ENCODE measurements around the gene THOP1. TPM values are rescaled to one million over a fixed set of nuclear protein-coding genes. Genes with fewer than 3 reads are reported as not detected.

Gene THOP1
- total and polyA plus RNA-seq, 10 of the 15 experiments (the other 5 are each of a cell fraction or from before 2014, with no cell fraction given) = 1.9 to 270 (median 169) TPM

DNA sequence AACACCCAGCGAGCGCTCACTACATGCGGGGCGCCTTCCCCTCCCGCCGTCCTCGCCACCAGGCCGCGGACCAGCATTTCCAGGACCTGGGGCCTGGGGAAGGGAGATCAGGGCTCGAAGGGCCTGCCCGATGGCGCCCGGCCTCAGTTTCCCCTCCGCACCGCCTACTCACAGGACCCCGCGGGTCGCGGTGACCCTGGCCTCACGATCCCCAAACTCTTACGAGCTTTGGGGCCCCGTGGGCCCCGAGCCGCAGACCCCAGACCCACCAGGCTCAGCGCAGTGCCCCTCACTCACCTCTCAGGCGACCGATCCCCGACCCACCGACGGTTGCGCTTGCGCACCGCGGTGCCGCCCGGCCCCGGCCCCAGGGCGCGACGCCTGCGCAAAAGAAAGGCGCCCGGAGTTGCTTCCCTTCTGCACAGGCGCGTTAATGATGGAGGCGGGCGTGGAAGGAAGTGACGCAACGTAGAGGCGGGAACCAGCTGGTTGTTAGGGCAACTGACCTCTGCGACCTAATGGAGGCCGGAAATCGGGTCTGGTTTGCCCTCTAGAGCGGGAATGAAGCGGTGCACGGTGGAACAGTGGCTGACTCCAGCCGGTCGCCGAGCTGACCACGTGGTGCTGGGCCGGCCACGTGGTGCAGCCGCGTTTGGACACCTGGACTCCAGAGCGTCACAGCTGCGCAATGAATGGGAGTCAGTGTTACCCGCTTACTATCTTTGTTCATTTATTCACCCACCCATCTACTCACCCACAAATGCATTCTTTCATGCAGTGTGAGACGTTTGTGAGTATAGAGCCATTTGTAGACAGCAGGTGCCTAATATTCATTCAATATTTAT, 2.1 kb upstream of the THOP1 start, which contains the start of gene SGTA (continued):
- TF ChIP-seq, protein P1, sequence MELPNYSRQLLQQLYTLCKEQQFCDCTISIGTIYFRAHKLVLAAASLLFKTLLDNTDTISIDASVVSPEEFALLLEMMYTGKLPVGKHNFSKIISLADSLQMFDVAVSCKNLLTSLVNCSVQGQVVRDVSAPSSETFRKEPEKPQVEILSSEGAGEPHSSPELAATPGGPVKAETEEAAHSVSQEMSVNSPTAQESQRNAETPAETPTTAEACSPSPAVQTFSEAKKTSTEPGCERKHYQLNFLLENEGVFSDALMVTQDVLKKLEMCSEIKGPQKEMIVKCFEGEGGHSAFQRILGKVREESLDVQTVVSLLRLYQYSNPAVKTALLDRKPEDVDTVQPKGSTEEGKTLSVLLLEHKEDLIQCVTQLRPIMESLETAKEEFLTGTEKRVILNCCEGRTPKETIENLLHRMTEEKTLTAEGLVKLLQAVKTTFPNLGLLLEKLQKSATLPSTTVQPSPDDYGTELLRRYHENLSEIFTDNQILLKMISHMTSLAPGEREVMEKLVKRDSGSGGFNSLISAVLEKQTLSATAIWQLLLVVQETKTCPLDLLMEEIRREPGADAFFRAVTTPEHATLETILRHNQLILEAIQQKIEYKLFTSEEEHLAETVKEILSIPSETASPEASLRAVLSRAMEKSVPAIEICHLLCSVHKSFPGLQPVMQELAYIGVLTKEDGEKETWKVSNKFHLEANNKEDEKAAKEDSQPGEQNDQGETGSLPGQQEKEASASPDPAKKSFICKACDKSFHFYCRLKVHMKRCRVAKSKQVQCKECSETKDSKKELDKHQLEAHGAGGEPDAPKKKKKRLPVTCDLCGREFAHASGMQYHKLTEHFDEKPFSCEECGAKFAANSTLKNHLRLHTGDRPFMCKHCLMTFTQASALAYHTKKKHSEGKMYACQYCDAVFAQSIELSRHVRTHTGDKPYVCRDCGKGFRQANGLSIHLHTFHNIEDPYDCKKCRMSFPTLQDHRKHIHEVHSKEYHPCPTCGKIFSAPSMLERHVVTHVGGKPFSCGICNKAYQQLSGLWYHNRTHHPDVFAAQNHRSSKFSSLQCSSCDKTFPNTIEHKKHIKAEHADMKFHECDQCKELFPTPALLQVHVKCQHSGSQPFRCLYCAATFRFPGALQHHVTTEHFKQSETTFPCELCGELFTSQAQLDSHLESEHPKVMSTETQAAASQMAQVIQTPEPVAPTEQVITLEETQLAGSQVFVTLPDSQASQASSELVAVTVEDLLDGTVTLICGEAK (IDR thresholded peaks at IDR 0.05; ENCODE audit: borderline replicate concordance) = peak; percentile 94
- TF ChIP-seq, protein P2, sequence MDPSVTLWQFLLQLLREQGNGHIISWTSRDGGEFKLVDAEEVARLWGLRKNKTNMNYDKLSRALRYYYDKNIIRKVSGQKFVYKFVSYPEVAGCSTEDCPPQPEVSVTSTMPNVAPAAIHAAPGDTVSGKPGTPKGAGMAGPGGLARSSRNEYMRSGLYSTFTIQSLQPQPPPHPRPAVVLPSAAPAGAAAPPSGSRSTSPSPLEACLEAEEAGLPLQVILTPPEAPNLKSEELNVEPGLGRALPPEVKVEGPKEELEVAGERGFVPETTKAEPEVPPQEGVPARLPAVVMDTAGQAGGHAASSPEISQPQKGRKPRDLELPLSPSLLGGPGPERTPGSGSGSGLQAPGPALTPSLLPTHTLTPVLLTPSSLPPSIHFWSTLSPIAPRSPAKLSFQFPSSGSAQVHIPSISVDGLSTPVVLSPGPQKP (IDR thresholded peaks at IDR 0.05; ENCODE audit: low read depth, low read length) = 0 out of 2 replicates have a peak, but pooled peaks have one; percentile 57
- TF ChIP-seq ZZZ3 (IDR thresholded peaks at IDR 0.05; ENCODE audit: control insufficient read depth, insufficient read length, low read depth) (no peak), SMARCA5 (IDR thresholded peaks at IDR 0.05) (no peak), SIN3A (IDR thresholded peaks at IDR 0.05; ENCODE audit: low read depth, low read length) (peak; percentile 82), RCOR1 (conservative IDR thresholded peaks at IDR 0.05; ENCODE audit: low read depth, low read length) (0 out of 2 replicates have a peak, but pooled peaks have one; percentile 34), MTA2 (IDR thresholded peaks at IDR 0.05; ENCODE audit: low read depth) (0 out of 2 replicates have a peak, but pooled peaks have one; percentile 36), CBFB (IDR thresholded peaks at IDR 0.05; ENCODE audit: low read depth) (no peak), NFYA (IDR thresholded peaks at IDR 0.05; ENCODE audit: borderline replicate concordance, low read depth, low read length) (no peak), ESRRA (IDR thresholded peaks at IDR 0.05; ENCODE audit: low read length) (no peak; the same call in 1 of the 2 replicates)
- TF ChIP-seq, protein P3, sequence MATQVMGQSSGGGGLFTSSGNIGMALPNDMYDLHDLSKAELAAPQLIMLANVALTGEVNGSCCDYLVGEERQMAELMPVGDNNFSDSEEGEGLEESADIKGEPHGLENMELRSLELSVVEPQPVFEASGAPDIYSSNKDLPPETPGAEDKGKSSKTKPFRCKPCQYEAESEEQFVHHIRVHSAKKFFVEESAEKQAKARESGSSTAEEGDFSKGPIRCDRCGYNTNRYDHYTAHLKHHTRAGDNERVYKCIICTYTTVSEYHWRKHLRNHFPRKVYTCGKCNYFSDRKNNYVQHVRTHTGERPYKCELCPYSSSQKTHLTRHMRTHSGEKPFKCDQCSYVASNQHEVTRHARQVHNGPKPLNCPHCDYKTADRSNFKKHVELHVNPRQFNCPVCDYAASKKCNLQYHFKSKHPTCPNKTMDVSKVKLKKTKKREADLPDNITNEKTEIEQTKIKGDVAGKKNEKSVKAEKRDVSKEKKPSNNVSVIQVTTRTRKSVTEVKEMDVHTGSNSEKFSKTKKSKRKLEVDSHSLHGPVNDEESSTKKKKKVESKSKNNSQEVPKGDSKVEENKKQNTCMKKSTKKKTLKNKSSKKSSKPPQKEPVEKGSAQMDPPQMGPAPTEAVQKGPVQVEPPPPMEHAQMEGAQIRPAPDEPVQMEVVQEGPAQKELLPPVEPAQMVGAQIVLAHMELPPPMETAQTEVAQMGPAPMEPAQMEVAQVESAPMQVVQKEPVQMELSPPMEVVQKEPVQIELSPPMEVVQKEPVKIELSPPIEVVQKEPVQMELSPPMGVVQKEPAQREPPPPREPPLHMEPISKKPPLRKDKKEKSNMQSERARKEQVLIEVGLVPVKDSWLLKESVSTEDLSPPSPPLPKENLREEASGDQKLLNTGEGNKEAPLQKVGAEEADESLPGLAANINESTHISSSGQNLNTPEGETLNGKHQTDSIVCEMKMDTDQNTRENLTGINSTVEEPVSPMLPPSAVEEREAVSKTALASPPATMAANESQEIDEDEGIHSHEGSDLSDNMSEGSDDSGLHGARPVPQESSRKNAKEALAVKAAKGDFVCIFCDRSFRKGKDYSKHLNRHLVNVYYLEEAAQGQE (IDR thresholded peaks at IDR 0.05; ENCODE audit: low read depth, low read length) = no peak
- TF ChIP-seq, protein P4, sequence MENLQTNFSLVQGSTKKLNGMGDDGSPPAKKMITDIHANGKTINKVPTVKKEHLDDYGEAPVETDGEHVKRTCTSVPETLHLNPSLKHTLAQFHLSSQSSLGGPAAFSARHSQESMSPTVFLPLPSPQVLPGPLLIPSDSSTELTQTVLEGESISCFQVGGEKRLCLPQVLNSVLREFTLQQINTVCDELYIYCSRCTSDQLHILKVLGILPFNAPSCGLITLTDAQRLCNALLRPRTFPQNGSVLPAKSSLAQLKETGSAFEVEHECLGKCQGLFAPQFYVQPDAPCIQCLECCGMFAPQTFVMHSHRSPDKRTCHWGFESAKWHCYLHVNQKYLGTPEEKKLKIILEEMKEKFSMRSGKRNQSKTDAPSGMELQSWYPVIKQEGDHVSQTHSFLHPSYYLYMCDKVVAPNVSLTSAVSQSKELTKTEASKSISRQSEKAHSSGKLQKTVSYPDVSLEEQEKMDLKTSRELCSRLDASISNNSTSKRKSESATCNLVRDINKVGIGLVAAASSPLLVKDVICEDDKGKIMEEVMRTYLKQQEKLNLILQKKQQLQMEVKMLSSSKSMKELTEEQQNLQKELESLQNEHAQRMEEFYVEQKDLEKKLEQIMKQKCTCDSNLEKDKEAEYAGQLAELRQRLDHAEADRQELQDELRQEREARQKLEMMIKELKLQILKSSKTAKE (IDR thresholded peaks at IDR 0.05; ENCODE audit: low read depth, poor library complexity, severe bottlenecking) = no peak
- TF ChIP-seq, protein P5, sequence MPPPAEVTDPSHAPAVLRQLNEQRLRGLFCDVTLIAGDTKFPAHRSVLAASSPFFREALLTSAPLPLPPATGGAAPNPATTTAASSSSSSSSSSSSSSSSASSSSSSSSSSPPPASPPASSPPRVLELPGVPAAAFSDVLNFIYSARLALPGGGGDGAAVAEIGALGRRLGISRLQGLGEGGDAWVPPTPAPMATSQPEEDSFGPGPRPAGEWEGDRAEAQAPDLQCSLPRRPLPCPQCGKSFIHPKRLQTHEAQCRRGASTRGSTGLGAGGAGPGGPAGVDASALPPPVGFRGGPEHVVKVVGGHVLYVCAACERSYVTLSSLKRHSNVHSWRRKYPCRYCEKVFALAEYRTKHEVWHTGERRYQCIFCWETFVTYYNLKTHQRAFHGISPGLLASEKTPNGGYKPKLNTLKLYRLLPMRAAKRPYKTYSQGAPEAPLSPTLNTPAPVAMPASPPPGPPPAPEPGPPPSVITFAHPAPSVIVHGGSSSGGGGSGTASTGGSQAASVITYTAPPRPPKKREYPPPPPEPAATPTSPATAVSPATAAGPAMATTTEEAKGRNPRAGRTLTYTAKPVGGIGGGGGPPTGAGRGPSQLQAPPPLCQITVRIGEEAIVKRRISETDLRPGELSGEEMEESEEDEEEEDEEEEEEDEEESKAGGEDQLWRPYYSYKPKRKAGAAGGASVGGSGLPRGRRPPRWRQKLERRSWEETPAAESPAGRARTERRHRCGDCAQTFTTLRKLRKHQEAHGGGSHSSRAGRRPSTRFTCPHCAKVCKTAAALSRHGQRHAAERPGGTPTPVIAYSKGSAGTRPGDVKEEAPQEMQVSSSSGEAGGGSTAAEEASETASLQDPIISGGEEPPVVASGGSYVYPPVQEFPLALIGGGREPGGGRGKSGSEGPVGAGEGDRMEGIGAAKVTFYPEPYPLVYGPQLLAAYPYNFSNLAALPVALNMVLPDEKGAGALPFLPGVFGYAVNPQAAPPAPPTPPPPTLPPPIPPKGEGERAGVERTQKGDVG (CRISPR knock-in tag; IDR thresholded peaks at IDR 0.05) = no peak

Data from GM12878 (cell line).